NCI-H2107 treated with DMSO at 0.1 percent for 48 hours (cell line): ENCODE results near the gene OR12D3.
"Not testable (repeated sequence)": the region's sequence is repeated elsewhere in the genome, so short reads cannot be mapped to it uniquely, and the experiment has no call there.

Source experiments
- DNase-seq: peaks from one replicate; lab custom pipeline; 2025; ENCODE audit not compliant: unreplicated experiment; lab: John Stamatoyannopoulos, UW

OR12D3 gene

GRCh38 chr6:29375191-29375590, at the start of gene OR12D3:
Gene OR12D3 (minus strand): TSS chr6:29375291. CDS start chr6:29375287, 4 bp downstream.
- DNase-seq = no peak

- no peak for DNase-seq
These were observed 49.5 kb upstream of the OR12D3 start for GRCh38 chr6:29424575-29424974.

GRCh38 chr6:29424168-29424567, 49.1 kb upstream of the OR12D3 start:
- no peak for DNase-seq

- DNase-seq = no peak
These were observed 44.4 kb upstream of the OR12D3 start for GRCh38 chr6:29419516-29419915.

GRCh38 chr6:29414588-29414987, 39.5 kb upstream of the OR12D3 start, which contains the start of gene OR12D1:
Gene OR12D1 (plus strand): TSS chr6:29414928.
- no peak for DNase-seq

GRCh38 chr6:29403801-29404200, 28.7 kb upstream of the OR12D3 start:
- DNase-seq = no peak

GRCh38 chr6:29399525-29399924, 24.4 kb upstream of the OR12D3 start:
- no peak for DNase-seq

GRCh38 chr6:29395331-29395730, 20.2 kb upstream of the OR12D3 start, which contains the start of gene OR12D2:
Gene OR12D2 (plus strand): TSS chr6:29395631. CDS start chr6:29396700, 1,069 bp downstream.
- no peak for DNase-seq

- DNase-seq = no peak
These were observed 13.4 kb upstream of the OR12D3 start for GRCh38 chr6:29388533-29388932.

- DNase-seq = no peak
These were observed 912 bp upstream of the OR12D3 start for GRCh38 chr6:29376003-29376402.

- DNase-seq = no peak
These were observed 6.3 kb downstream of the OR12D3 start, which contains the start of gene OR5V1 for GRCh38 chr6:29368765-29369164. Gene OR5V1 (minus strand): TSS chr6:29368865. CDS start chr6:29356195, 12,670 bp downstream.

GRCh38 chr6:29355603-29356002, 19.5 kb downstream of the OR12D3 start:
- no peak for DNase-seq

- DNase-seq = no peak
These were observed 20.1 kb downstream of the OR12D3 start for GRCh38 chr6:29354980-29355379.

- DNase-seq = not testable (repeated sequence)
These were observed 25.7 kb downstream of the OR12D3 start for GRCh38 chr6:29349348-29349747.

- DNase-seq = no peak
These were observed 29.7 kb downstream of the OR12D3 start for GRCh38 chr6:29345380-29345779.

GRCh38 chr6:29336269-29336668, 38.8 kb downstream of the OR12D3 start:
- no peak for DNase-seq

GRCh38 chr6:29332676-29333075, 42.4 kb downstream of the OR12D3 start:
- no peak for DNase-seq

GRCh38 chr6:29325777-29326176, 49.3 kb downstream of the OR12D3 start:
- DNase-seq = no peak
